Stomach (tissue), 4 donors: ENCODE results near the gene DYNC1LI1.

Experiments
- EP300 ChIP-seq: sonication (generic); formaldehyde crosslinking; IDR thresholded peaks from one replicate; pipeline ENCODE4 v1.6.1; 2017; ENCODE audit warnings: antibody characterized with exemption
- POLR2A ChIP-seq, 4 donors: fragments of 450-650 bp; IDR thresholded peaks; one replicate each; pipeline ENCODE4 v1.6.1; 2016; ENCODE audit warnings: antibody characterized with exemption in 4 of 4, control low read depth in 2 of 4, mild to moderate bottlenecking in 1 of 4, moderate library complexity in 1 of 4
- POLR2AphosphoS5 ChIP-seq, 3 donors: sonication (generic); formaldehyde crosslinking; IDR thresholded peaks; one replicate each; pipeline ENCODE4 v1.6.1; 2016; ENCODE audit warnings: antibody characterized with exemption in 3 of 3
- TF ChIP-seq, protein P1 (sequence below), 7 experiments: fragments of 450-650 bp in 4 of 7; fragments of 200-600 bp in 3 of 7; sonication (generic) in 3 of 7; IDR thresholded peaks; one replicate each; pipeline ENCODE4 v1.5.1; 2016 to 2019; ENCODE audit warnings: antibody characterized with exemption in 7 of 7, control low read depth in 2 of 7, mild to moderate bottlenecking in 1 of 7

DNA sequence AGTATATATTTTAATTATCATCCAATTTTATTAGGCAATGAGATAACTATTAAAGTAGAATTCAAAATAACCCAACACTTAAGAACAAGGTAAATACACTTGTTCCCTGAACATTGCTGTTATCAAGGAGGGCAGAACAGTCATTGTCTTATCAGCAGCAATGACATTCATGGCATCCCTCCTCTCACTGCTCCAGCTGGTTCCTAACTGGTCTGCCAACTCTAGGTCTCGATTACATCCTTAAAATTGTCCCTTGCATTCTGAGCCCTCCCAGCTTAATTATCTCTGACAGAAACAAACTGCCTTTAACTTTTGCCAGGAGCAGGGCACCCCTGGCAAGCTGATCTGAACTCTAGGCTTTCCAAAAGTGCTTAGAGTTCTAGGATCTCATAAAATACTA is 14.0 kb upstream of the DYNC1LI1 start:
- TF ChIP-seq, protein P1, sequence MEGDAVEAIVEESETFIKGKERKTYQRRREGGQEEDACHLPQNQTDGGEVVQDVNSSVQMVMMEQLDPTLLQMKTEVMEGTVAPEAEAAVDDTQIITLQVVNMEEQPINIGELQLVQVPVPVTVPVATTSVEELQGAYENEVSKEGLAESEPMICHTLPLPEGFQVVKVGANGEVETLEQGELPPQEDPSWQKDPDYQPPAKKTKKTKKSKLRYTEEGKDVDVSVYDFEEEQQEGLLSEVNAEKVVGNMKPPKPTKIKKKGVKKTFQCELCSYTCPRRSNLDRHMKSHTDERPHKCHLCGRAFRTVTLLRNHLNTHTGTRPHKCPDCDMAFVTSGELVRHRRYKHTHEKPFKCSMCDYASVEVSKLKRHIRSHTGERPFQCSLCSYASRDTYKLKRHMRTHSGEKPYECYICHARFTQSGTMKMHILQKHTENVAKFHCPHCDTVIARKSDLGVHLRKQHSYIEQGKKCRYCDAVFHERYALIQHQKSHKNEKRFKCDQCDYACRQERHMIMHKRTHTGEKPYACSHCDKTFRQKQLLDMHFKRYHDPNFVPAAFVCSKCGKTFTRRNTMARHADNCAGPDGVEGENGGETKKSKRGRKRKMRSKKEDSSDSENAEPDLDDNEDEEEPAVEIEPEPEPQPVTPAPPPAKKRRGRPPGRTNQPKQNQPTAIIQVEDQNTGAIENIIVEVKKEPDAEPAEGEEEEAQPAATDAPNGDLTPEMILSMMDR (IDR thresholded peaks at IDR 0.05) = no peak
- TF ChIP-seq POLR2AphosphoS5 (IDR thresholded peaks at IDR 0.05) = no peak
- TF ChIP-seq POLR2A (IDR thresholded peaks at IDR 0.05) = no peak
- TF ChIP-seq EP300 = no peak
